B cell (primary cell): Measurements from ENCODE around the gene OR10Z1. TPM values are rescaled to one million over a fixed set of nuclear protein-coding genes. Genes with fewer than 3 reads are reported as not detected.

Experiments used
- ATAC-seq: fragments of 200-7000 bp; cut with Tn5 transposase; one replicate; pipeline ENCODE4 v1.10.0; 2021; ENCODE audit warnings: low read depth, mild to moderate bottlenecking, moderate number of reproducible peaks, moderate library complexity
- CTCF ChIA-PET: fragments of 350-600 bp; sonication (Branson Sonifier 250); formaldehyde crosslinking; loops from one replicate; lab custom pipeline; 2021; ENCODE audit warnings: antibody characterized with exemption, inconsistent platforms; lab: Charles Lee
- POLR2A ChIA-PET: fragments of 350-600 bp; sonication (Branson Sonifier 250); formaldehyde crosslinking; loops from one replicate; lab custom pipeline; 2021; ENCODE audit warnings: antibody characterized with exemption; lab: Charles Lee
- DNase-seq: peaks from one replicate; pipeline ENCODE4 v3.0.0; 2013
- H2AFZ ChIP-seq: 2 replicates; pipeline ENCODE4 v1.6.1; 2012; ENCODE audit warnings: mild to moderate bottlenecking, low read depth, low read length; ENCODE audit not compliant: insufficient read depth, poor library complexity, severe bottlenecking
- H3K27ac ChIP-seq, 2 donors: 1 replicate in 1 of 2; 2 replicates in 1 of 2; pipeline ENCODE4 v1.5.1; 2012 to 2013; ENCODE audit warnings: low read length in 2 of 2, mild to moderate bottlenecking in 2 of 2, moderate library complexity in 1 of 2
- H3K27me3 ChIP-seq, 4 experiments: fragments of 200-600 bp in 1 of 4; sonication (generic) in 1 of 4; replicated peaks in 1 of 4; 1 replicate in 2 of 4; 2 replicates in 2 of 4; pipeline versions ENCODE4 v1.6.1 to v1.7.0; 2013 to 2016; ENCODE audit warnings: low read length in 3 of 4, mild to moderate bottlenecking in 2 of 4, mixed read lengths in 1 of 4, moderate library complexity in 1 of 4; ENCODE audit not compliant: insufficient read depth in 4 of 4, control insufficient read depth in 3 of 4; ENCODE audit errors: control extremely low read depth in 1 of 4
- H3K36me3 ChIP-seq, 2 experiments: replicated peaks in 1 of 2; 1 replicate in 1 of 2; 2 replicates in 1 of 2; pipeline versions ENCODE4 v1.6.1 to v1.7.1; 2013; ENCODE audit warnings: low read length in 1 of 2; ENCODE audit not compliant: insufficient read depth in 2 of 2, control insufficient read depth in 1 of 2; ENCODE audit errors: control extremely low read depth in 1 of 2, extremely low read depth in 1 of 2
- H3K4me1 ChIP-seq, 2 donors: fragments of 200-600 bp in 1 of 2; sonication (generic) in 1 of 2; 1 replicate in 1 of 2; 2 replicates in 1 of 2; pipeline versions ENCODE4 v1.5.1 to v1.6.1; 2013 to 2017; ENCODE audit warnings: low read length in 2 of 2; ENCODE audit not compliant: control insufficient read depth in 2 of 2, insufficient read depth in 2 of 2
- H3K4me2 ChIP-seq: replicated peaks from 2 replicates; pipeline ENCODE3; 2012; ENCODE audit warnings: mild to moderate bottlenecking, low read depth, low read length; ENCODE audit not compliant: poor library complexity, severe bottlenecking
- H3K4me3 ChIP-seq, 5 experiments: fragments of 200-600 bp in 1 of 5; sonication (generic) in 1 of 5; 1 replicate in 3 of 5; 2 replicates in 2 of 5; pipeline versions ENCODE4 v1.5.1 to v1.7.0; 2011 to 2016; ENCODE audit warnings: low read length in 4 of 5, mild to moderate bottlenecking in 4 of 5, low read depth in 2 of 5, control low read depth in 1 of 5, moderate library complexity in 1 of 5; ENCODE audit not compliant: insufficient read depth in 1 of 5; ENCODE audit errors: control extremely low read depth in 1 of 5, extremely low read depth in 1 of 5
- H3K79me2 ChIP-seq: fragments of 200-600 bp; sonication (generic); one replicate; pipeline ENCODE4 v1.6.0; 2016; ENCODE audit warnings: low read length; ENCODE audit not compliant: control insufficient read depth, insufficient read depth
- H3K9ac ChIP-seq: fragments of 200-600 bp; sonication (generic); 2 replicates; pipeline ENCODE4 v1.6.1; 2017; ENCODE audit warnings: mild to moderate bottlenecking, low read length, moderate library complexity
- H3K9me3 ChIP-seq, 3 donors: one replicate each; pipeline versions ENCODE4 v1.6.1 to v1.7.1; 2013; ENCODE audit warnings: low read length in 2 of 3; ENCODE audit not compliant: control insufficient read depth in 2 of 3, insufficient read depth in 1 of 3; ENCODE audit errors: control extremely low read depth in 1 of 3
- H4K20me1 ChIP-seq: 2 replicates; pipeline ENCODE4 v1.6.0; 2012; ENCODE audit warnings: mild to moderate bottlenecking, low read length; ENCODE audit not compliant: insufficient read depth, control insufficient read depth, poor library complexity, severe bottlenecking
- H3K27ac Mint-ChIP-seq: one replicate; pipeline ENCODE4 v1.8.0; 2021; ENCODE audit warnings: mixed read lengths
- H3K27me3 Mint-ChIP-seq: one replicate; pipeline ENCODE4 v1.8.0; 2021; ENCODE audit warnings: mixed read lengths
- H3K4me1 Mint-ChIP-seq: one replicate; pipeline ENCODE4 v1.8.0; 2021; ENCODE audit warnings: mixed read lengths
- H3K4me3 Mint-ChIP-seq: one replicate; pipeline ENCODE4 v1.8.0; 2021; ENCODE audit warnings: mixed read lengths
- H3K9me3 Mint-ChIP-seq: one replicate; pipeline ENCODE4 v1.8.0; 2022; ENCODE audit warnings: mixed read lengths; ENCODE audit not compliant: insufficient read depth
- EZH2 ChIP-seq: IDR thresholded peaks from 2 replicates; pipeline ENCODE4 v1.6.1; 2012; ENCODE audit warnings: borderline replicate concordance, low read depth, mild to moderate bottlenecking, moderate library complexity, low read length; ENCODE audit not compliant: insufficient read depth, poor library complexity, severe bottlenecking
- WGBS: methylation state at CpG from one replicate; pipeline ENCODE4 v1.1.5; 2013; ENCODE audit warnings: missing lambda C conversion rate; ENCODE audit not compliant: insufficient coverage; 5-methylcytosine and 5-hydroxymethylcytosine counted together
- intact Hi-C: fragments of 100-400 bp; cut with micrococcal nuclease; formaldehyde crosslinking; loops from one replicate; pipeline ENCODE4 v1.10.0; 2022
- polyA plus RNA-seq: library from polyadenylated mRNA; depleted of rRNA; stranded (reverse); fragments of >200 nt; gene quantifications from 2 replicates; pipeline ENCODE4 v1.2.3, GENCODE V29; 2012
- total RNA-seq, 2 donors: library from RNA; stranded (reverse); fragments of 120-200 nt in 1 of 2; gene quantifications; 1 replicate in 1 of 2; 2 replicates in 1 of 2; pipeline versions ENCODE4 v1.2.3 to v1.2.4, GENCODE V29; 2013 to 2022
- TF ChIP-seq, protein P1 (sequence below): fragments of 200-600 bp; IDR thresholded peaks from one replicate; pipeline ENCODE4 v1.8.0; 2022; ENCODE audit warnings: antibody characterized with exemption, mild to moderate bottlenecking

Gene OR10Z1
- total and polyA plus RNA-seq, 2 donors (not counting 1 experiment from before 2014, with no cell fraction given) = not detected

DNA sequence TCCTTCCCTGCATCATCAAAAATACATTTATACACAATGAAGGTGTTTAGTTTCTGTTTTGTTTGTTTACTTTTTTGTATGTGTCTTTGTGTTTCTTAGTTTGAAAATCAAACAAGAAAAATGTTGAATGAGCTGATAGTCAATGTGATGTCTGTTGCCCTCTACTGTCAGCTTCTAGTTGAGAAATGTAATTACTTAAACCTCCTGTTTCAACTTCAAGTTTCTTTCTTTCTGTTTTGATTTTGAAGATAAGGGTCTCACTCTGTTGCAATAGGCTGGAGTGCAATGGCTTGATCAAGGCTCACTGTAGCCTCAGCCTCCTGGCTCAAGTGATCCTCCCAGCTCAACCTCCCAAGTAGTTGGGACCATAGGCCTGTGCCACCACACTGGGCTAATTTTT, 44.0 kb downstream of the OR10Z1 start:
- Mint-ChIP-seq H3K9me3 (no peaks in the 10 kb centered on the region), H3K4me1 (peaks cover 45% of the 10 kb centered on the region), H3K4me3 (no peak overlapping the region), H3K27me3 (no peaks in the 10 kb centered on the region), H3K27ac (no peak overlapping the region)
- Histone ChIP-seq H3K4me3 (no peak overlapping the region), H3K4me2 (no peak overlapping the region), H3K27me3 (no peaks in the 10 kb centered on the region), H3K9ac (no peak overlapping the region), H2AFZ (no peak overlapping the region), H3K79me2 (no peaks in the 10 kb centered on the region), H4K20me1 (no peaks in the 10 kb centered on the region), H3K27ac (no peak overlapping the region), H3K4me1 (peaks cover 12 to 20% of the 10 kb centered on the region in 2 donors), H3K36me3 (no peaks in the 10 kb centered on the region), H3K9me3 (no peaks in the 10 kb centered on the region)
- ATAC-seq (no peak), DNase-seq (no peak)
- TF ChIP-seq EZH2 = no peak
- TF ChIP-seq, protein P1, sequence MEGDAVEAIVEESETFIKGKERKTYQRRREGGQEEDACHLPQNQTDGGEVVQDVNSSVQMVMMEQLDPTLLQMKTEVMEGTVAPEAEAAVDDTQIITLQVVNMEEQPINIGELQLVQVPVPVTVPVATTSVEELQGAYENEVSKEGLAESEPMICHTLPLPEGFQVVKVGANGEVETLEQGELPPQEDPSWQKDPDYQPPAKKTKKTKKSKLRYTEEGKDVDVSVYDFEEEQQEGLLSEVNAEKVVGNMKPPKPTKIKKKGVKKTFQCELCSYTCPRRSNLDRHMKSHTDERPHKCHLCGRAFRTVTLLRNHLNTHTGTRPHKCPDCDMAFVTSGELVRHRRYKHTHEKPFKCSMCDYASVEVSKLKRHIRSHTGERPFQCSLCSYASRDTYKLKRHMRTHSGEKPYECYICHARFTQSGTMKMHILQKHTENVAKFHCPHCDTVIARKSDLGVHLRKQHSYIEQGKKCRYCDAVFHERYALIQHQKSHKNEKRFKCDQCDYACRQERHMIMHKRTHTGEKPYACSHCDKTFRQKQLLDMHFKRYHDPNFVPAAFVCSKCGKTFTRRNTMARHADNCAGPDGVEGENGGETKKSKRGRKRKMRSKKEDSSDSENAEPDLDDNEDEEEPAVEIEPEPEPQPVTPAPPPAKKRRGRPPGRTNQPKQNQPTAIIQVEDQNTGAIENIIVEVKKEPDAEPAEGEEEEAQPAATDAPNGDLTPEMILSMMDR = no peak
- POLR2A ChIA-PET = no interaction called here
- CTCF ChIA-PET = interaction anchor here (0.7 kb wide), 1 partner anchor 525 kb away, joined by 4 read pairs; no protein-coding TSS in a partner anchor
- intact Hi-C loops = no loop called here

DNA sequence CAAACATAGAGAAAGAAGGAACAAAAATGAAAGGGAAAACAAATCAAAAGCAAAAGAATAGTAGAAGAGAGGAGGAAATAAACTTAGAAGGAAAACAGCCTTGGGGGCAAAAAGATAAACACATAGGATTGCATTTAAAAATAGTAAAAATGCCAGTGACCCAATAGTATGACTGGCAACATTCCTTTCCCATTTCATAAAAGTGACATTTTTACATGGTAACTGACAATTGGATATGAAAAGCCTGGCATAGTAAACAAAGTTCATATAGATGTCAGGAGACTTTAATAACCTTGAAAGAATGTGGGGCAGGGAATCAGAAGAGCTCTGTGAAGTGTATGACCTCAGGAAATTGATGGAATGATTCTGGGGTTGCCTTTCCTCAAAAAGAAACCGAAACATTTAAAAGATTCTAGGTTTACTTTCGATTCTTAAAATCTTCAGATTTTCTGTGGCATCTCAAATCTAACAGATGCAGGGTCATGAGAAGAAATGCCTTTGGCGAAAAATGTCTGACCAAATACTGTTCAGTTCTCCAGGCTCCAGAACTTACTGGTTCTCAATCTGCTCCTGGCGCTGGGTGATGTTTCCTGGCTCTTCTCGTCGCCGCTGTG, 47.8 kb downstream of the OR10Z1 start:
- ChIA-PET POLR2A (no interaction called here), CTCF (no interaction called here)
- Mint-ChIP-seq H3K27me3 (no peaks in the 10 kb centered on the region), H3K27ac (no peak overlapping the region), H3K4me1 (peaks cover 29% of the 10 kb centered on the region), H3K4me3 (no peak overlapping the region), H3K9me3 (no peaks in the 10 kb centered on the region)
- Histone ChIP-seq H3K9ac (no peak overlapping the region), H2AFZ (peak overlapping the region; percentile 43), H4K20me1 (no peaks in the 10 kb centered on the region), H3K27me3 (no peaks in the 10 kb centered on the region), H3K79me2 (no peaks in the 10 kb centered on the region), H3K27ac (no peak overlapping the region), H3K9me3 (no peaks in the 10 kb centered on the region), H3K4me2 (no peak overlapping the region), H3K4me1 (peaks cover 9 to 11% of the 10 kb centered on the region in 2 donors), H3K4me3 (no peak overlapping the region), H3K36me3 (no peaks in the 10 kb centered on the region)
- DNase-seq (no peak), ATAC-seq (no peak)
- TF ChIP-seq, protein P1 = no peak
- no peak for TF ChIP-seq EZH2
- intact Hi-C loops = no loop called here
- WGBS = 94% methylated on average over 7 of the region's 7 CpGs
